Stimulated activated CD8-positive, alpha-beta memory T cell treated with anti-CD3 and anti-CD28 coated beads, Interleukin-4, amount 100 ng/mL, for 48 hours (primary cell): ENCODE results near the gene PRRT1.
"Not testable (repeated sequence)": the region's sequence is repeated elsewhere in the genome, so short reads cannot be mapped to it uniquely, and the experiment has no call there.

Source experiments
- DNase-seq: peaks from one replicate; pipeline ENCODE4 v3.0.0-alpha.2; 2020

The PRRT1 gene

DNA sequence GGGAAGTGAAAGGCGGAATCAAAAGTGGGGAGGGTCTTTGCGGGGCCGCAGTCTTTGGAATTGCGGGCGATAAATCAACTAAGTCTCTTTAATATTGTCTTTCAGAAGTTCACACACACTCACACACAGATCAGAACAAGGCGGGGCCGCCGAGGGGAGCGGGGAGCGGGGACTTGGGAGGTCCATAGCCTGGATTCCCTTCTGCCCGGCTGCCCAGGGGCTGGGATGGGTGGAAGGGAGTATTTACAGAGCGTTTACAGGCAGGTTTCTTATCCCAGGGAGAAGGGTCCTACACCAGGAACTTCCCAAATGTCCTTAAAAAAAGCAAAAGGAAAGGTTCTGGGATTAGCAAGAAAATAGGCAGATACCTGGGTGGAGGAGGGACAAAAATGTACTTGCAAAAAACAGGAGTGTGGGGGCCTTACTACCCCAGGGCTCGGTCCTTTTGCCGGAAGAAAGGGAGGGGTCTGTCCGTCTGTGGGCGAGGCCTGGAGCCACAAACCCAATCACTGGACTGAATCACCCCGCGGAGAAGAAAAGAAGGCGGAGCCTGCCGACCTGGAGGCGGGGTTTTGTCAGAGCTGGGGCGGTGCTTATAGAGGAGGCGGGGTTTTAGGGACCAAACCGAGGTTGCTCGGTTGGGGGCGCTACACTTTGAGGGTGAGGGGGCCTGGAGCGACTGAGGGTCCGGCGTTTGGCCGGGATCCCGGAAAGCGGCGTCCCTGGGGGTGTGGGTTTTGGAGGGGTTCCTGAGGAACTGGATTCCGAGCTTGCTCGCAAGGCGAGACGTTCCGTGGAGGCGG lies 3.2 kb downstream of the PRRT1 start:
- peak; percentile 86 for DNase-seq

DNA sequence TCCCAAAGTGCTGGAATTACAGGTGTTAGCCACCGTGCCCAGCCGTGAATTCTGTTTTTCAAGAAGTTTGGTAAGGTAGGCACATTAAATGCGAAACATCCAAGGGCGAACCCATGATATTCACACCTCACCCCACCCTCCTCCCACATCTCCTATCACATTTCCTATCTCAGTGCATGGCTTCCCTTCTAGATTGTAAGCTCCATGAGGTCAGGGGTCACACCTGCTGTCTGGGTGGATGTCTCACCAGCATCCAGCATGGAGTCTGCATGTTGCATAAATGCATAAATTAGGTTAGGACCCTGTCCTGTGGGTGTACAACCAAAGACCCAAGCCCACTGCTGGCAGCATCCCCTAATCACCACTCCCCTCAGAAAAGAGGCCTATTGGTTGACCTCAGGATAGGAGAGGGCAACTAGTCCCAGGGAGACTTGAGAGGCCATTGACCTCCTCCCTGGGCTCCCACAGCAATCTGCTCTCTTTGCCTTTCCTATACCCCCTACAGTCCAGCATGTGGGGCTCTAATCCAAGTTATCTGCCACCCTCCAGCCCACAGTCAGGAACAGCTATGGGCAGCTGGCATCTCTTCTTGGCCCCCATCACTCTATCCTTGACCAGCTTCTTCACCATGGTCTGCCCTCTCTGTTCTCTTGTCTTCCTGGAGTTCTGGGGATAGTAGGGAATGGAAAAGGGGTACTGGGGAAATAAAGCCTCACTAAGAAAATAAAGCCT lies 4.2 kb downstream of the PRRT1 start:
- no peak for DNase-seq

- no peak for DNase-seq
These were observed 5.1 kb downstream of the PRRT1 start for GRCh38 chr6:32146687-32147086.

- DNase-seq, result no peak
These were observed 5.5 kb downstream of the PRRT1 start for GRCh38 chr6:32146287-32146686.

GRCh38 chr6:32144238-32144637 lies 7.5 kb downstream of the PRRT1 start:
- DNase-seq, result not testable (repeated sequence)

DNA sequence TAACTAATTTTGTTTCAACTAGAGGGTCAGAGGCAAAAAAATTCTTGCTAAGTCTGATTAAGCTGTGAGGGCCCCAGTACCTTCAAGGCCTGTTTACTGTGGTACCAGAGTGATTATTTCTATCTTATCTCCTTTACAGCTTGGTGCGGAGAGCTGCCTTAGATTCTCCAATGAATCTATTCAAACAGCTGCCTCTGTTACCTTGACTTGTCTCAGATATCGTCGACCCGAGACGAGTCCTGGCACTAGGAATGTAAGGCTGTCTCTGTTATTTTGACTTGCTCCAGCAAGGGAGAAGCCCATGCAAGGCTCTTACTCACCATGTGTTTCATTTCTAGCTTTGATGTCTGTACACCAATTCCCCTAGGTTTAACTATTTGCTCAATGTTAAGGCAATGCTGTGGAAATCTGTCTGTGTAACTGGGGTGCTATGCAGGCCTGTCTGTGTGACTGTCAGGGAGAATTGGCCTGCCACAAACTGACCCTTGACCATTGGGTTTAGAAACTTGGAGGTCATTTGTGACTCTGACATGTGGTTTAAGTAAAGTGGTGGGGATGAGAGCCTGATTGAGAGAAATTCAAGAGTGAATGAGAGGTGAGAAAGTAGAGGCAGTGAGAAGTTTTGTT lies 11.2 kb downstream of the PRRT1 start:
- DNase-seq, result no peak

DNA sequence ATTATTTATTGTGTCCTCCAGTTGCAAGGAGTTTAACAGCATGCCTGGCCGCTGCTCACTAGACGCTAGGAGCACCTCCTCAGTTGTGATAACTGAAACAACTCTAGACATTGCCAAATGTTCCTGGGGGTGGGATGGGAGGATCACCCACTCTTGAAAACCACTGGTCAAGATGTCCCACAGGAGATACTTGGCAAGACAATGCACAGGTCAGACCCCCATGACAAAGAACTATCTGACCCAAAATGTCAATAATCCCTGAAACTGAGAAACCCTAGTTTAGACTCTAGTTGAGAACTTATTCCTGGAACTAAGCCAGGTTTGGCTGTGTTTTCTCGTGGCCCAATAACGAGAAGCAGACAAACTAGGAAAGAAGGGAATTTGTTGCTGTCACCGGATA lies 12.1 kb downstream of the PRRT1 start:
- DNase-seq, result no peak

DNA sequence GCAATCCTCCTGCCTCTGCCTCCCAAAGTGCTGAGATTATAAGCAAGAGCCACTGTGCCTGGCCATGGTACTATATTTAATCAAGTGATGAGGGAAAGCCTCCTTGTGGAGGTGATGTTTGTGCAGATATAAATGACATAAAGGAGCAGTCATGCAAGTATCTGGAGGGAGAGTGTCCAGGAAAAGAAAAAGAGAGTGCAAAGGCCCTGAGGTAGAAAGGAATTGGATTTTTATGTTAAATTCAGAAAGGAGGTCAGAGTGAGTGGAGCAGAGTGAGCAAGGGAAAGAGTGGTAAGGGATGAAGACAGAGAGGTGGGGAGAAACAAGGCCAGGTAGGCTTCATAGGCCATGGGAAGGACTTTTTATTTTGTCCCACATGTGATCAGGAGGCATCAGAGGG lies 14.3 kb downstream of the PRRT1 start:
- no peak for DNase-seq

DNA sequence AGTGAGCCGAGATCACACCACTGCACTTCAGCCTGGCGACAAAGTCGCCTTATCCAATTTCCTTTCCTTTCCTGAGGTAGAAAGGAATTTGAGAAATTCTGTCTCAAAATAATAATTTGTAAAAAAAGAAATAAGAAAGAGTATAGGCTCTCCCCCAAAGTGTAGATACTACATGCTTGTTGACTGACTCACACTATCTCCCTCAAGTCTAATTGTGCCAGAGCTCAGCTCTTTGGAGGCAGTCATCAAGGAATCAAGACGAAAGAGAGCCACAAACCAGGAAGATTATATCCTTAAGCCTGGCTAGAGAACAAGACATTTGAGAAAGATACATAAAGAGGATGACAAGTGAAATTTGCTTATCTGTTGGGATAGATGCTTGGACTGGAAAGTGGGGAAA lies 18.0 kb downstream of the PRRT1 start:
- no peak for DNase-seq

DNA sequence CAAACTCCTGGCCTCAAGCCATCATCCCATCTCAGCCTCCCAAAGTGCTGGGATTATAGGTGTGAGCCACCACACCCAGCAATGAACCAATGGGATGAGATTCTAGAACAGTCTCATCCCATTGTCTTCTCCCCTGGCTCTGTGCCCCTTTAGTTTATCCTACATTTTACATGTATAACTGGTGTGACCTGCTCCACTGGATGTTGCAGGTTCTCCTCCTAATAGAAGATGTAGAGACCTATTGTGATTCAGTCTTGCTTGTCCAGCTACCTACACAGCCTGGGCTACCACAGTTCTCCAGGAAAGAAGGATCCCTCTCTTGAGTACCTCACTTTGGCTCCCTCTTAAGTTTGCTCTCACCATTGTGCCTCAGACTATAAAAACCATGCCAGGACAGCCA lies 19.6 kb downstream of the PRRT1 start:
- no peak for DNase-seq

DNA sequence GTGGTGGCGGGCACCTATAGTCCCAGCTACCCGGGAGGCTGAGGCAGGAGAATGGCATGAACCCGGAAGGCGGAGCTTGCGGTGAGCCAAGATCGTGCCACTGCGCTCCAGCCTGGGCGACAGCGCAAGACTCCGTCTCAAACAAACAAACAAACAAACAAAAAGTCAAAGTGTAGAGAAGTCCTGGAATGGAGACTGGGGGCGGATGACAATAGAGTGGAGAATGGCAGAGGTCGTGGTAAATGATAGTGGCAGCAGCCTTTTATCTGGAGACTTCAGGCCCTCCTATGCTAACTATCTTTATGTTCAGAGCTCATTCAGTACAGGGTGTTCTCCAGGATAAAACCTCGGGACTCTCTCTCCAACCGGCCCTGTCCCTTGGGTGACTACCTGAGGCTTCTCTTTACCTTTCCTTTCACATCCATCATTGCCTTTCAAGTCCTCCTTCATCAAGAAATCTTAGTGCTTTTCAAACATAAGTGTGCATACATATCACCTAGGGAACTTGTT lies 20.2 kb downstream of the PRRT1 start:
- no peak for DNase-seq

- DNase-seq, result no peak
These were observed 22.2 kb downstream of the PRRT1 start for GRCh38 chr6:32129297-32130088.

DNA sequence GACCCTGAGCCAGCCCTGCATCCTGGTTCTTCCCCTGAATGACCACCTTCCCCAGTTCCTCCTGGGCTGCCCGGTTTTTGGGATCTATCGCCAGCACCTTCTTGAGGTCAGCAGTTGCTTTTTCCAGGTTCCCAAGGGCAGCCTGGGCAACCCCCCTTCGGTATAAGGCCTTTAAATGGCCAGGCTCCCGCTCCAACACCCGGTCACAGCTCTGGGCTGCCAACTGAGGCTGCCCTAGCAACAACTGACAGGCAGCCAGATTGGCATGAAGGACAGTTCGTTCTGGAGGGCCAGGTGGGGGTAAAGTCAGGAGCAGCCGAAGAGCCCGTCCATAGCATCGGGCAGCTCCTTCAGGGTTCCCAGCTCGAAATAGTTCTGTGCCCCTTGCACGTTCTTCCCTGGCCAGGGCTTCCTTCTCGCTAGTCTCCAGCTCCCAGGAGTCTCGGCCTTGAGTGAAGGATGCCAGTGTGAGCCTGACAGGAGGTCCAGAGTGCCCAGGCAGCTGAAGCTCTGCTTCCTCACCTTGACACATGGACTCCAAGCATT lies 22.9 kb downstream of the PRRT1 start:
- DNase-seq, result no peak

- DNase-seq, result peak; percentile 96
These were observed 23.8 kb downstream of the PRRT1 start, which contains the start of gene ATF6B for GRCh38 chr6:32127717-32128592. TSS of gene ATF6B (minus strand) at chr6:32128246. CDS start at chr6:32128207, 39 bp downstream.

GRCh38 chr6:32127409-32127716 lies 24.4 kb downstream of the PRRT1 start:
- DNase-seq, result no peak

DNA sequence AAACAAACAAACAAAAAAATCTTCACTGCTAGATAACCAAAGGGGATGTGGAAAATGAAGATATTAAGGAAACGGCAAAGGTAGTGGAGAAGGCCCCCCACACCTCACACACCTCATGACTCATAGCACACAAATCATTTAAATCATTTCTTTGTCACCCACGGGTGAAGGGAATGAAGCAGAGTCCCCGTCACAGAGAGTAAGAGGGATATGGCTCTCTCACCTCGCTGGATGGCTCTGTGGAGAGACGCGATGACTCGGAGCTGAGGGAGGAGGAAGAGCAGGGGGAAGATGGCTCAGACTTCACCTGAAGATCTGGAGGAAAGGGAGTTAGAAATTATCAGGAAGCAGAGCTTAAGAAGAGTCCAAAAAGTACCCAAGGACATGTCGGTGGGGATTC lies 24.9 kb downstream of the PRRT1 start:
- peak; percentile 32 for DNase-seq

GRCh38 chr6:32123681-32124080 lies 28.1 kb downstream of the PRRT1 start:
- DNase-seq, result no peak

DNA sequence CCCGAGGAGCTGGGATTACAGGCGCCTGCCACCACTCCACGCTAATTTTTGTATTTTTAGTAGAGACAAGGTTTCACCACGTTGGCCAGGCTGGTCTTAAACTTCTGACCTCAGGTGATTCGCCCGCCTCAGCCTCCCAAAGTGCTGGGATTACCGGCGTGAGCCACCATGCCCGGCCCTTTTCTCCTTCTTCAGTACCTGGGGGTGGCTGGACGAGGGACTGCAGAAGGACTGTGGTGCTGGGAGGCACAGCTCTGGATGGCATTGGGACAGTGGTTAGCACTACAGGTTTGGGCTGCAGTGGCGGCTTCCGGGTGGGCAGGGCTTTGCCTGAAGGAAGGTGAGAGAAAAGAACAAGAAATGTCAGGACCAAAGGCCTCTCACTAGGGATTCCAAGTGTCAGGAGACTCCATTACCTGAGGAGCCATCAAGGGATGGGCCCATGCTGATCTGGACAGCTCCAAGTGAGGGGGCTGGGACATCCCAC lies 31.1 kb downstream of the PRRT1 start:
- DNase-seq, result no peak

DNA sequence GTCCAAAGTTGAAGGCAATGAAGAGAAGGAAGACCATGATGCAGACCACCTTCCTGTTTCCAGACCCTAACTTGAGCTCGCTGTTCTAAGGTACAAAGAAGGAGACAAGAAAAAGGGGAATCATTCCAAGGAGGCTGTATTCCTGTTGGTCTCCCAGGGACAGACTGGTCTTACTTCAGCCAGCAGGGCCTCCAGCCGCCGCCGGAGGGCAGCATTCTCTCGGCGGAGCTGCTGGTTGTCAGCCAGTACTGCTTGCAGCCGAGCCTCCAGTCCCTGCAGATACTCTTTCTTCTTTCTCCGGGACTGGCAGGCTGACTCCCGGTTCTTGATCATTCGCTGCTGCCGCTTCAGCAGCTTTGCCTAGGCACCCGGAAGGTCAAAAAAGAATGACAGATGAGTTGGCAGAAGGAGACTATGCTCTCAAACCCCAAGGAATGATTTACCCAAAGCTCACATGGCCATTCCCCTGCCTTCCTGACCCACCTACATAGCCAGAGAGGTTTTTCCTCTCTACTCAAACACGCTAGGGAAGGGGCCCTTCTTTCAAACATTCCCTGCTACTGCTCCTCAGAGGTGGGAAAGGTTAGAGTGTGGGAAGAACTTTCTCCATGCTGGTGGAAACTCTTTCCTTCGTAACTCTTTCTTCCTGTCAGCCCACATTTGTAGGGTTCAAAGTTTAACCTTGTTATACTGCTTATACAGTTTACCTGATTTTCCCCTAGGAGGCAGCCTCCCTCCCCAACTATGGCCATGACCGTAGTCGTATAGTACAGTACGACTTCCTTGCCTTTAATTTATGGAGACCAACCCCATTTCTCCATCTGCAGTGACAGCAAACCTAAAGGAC lies 32.7 kb downstream of the PRRT1 start:
- DNase-seq, result peak; percentile 80

- no peak for DNase-seq
These were observed 34.3 kb downstream of the PRRT1 start for GRCh38 chr6:32117461-32117860.
